ENCODE measurements around the gene OR8I2.
"Not testable (repeated sequence)": the region's sequence is repeated elsewhere in the genome, so short reads cannot be mapped to it uniquely, and the experiment has no call there.

The OR8I2 gene
- total RNA-seq = 0 reads per million in 3 donors

DNA sequence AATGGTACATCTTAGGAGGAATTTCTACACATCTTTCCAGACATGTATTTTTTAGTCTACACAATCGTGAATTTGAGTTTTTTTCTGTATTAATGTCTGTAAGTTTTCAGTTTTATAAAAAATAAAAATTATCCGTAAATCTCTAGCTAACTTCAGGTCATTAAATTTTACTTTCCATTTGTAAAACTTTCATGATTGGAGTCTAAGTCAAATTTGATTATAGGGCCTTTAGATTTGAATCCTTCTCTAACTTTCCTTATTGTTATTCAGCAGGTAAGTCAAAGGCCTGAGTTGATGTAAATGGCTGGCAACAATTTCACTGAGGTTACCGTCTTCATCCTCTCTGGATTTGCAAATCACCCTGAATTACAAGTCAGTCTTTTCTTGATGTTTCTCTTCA, at the start of gene OR8I2:
Gene OR8I2, plus strand, starts transcription at position 301 of the 400 bp plus-strand sequence. Its CDS starts 0 bp downstream, at position 301.
- Histone ChIP-seq H3K4me3 (ENCODE audit: insufficient read depth, low read depth, low read length, poor library complexity, severe bottlenecking) (no peak within 1 kb of the TSS), H3K27ac (ENCODE audit: insufficient read depth, low read length, poor library complexity, severe bottlenecking) (no peak within 1 kb of the TSS), H3K36me3 (ENCODE audit: control insufficient read depth, insufficient read depth, low read length) (no peaks in the 10 kb centered on the region), H3K27me3 (replicated peaks; ENCODE audit: control insufficient read depth, insufficient read depth, low read length, poor library complexity, severe bottlenecking) (no peaks in the 10 kb centered on the region), H3K4me1 (ENCODE audit: control insufficient read depth, insufficient read depth, low read length, poor library complexity, severe bottlenecking) (no peaks in the 10 kb centered on the region), H3K9me3 (ENCODE audit: control insufficient read depth, low read length) (no peaks in the 10 kb centered on the region)
- DNase-seq = no peak

DNA sequence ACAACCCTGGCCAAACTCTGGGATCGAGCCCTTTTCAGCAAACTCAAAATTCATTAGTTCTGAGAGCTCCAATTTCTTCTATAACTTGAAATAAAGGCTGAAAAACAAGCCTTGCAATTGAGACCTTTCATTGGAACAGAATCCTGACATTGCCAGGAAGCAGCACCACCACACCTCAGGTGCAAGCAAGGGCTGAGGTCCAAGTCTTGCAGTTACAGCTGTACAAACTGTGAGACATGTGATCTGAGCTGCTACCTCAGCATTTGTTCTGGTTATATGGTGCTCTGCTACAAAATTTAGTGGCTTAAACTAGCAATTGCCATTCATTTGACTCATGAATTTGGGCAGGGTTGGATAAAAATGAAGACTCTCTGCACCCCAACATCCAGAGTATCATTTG, 47.6 kb upstream of the OR8I2 start:
- Histone ChIP-seq H3K9me3 (ENCODE audit: control insufficient read depth, low read length) (no peaks in the 10 kb centered on the region), H3K27ac (ENCODE audit: insufficient read depth, low read length, poor library complexity, severe bottlenecking) (no peak overlapping the region), H3K27me3 (replicated peaks; ENCODE audit: control insufficient read depth, insufficient read depth, low read length, poor library complexity, severe bottlenecking) (no peaks in the 10 kb centered on the region), H3K4me1 (ENCODE audit: control insufficient read depth, insufficient read depth, low read length, poor library complexity, severe bottlenecking) (no peaks in the 10 kb centered on the region), H3K4me3 (ENCODE audit: insufficient read depth, low read depth, low read length, poor library complexity, severe bottlenecking) (no peak overlapping the region), H3K36me3 (ENCODE audit: control insufficient read depth, insufficient read depth, low read length) (no peaks in the 10 kb centered on the region)
- no peak for DNase-seq

- Histone ChIP-seq H3K27ac (ENCODE audit: insufficient read depth, low read length, poor library complexity, severe bottlenecking) (no peak overlapping the region), H3K27me3 (replicated peaks; ENCODE audit: control insufficient read depth, insufficient read depth, low read length, poor library complexity, severe bottlenecking) (no peaks in the 10 kb centered on the region), H3K4me1 (ENCODE audit: control insufficient read depth, insufficient read depth, low read length, poor library complexity, severe bottlenecking) (no peaks in the 10 kb centered on the region), H3K9me3 (ENCODE audit: control insufficient read depth, low read length) (no peaks in the 10 kb centered on the region), H3K4me3 (ENCODE audit: insufficient read depth, low read depth, low read length, poor library complexity, severe bottlenecking) (no peak overlapping the region), H3K36me3 (ENCODE audit: control insufficient read depth, insufficient read depth, low read length) (no peaks in the 10 kb centered on the region)
- no peak for DNase-seq
Measured at GRCh38 chr11:56048480-56048879, 44.6 kb upstream of the OR8I2 start.

GRCh38 chr11:56049487-56049886, 43.6 kb upstream of the OR8I2 start:
- no peaks in the 10 kb centered on the region for H3K4me1 ChIP-seq (ENCODE audit: control insufficient read depth, insufficient read depth, low read length, poor library complexity, severe bottlenecking)
- H3K4me3 ChIP-seq (ENCODE audit: insufficient read depth, low read depth, low read length, poor library complexity, severe bottlenecking) = no peak overlapping the region
- H3K36me3 ChIP-seq (ENCODE audit: control insufficient read depth, insufficient read depth, low read length) = no peaks in the 10 kb centered on the region
- no peaks in the 10 kb centered on the region for H3K9me3 ChIP-seq (ENCODE audit: control insufficient read depth, low read length)
- no peak overlapping the region for H3K27ac ChIP-seq (ENCODE audit: insufficient read depth, low read length, poor library complexity, severe bottlenecking)
- H3K27me3 ChIP-seq (replicated peaks; ENCODE audit: control insufficient read depth, insufficient read depth, low read length, poor library complexity, severe bottlenecking) = no peaks in the 10 kb centered on the region
- no peak for DNase-seq

GRCh38 chr11:56056366-56056765, 36.7 kb upstream of the OR8I2 start:
- not testable (repeated sequence) for DNase-seq; H3K4me3 ChIP-seq (ENCODE audit: insufficient read depth, low read depth, low read length, poor library complexity, severe bottlenecking); H3K36me3 ChIP-seq (ENCODE audit: control insufficient read depth, insufficient read depth, low read length)

GRCh38 chr11:56057661-56058237, 35.4 kb upstream of the OR8I2 start:
- not testable (repeated sequence) for H3K27me3 ChIP-seq (replicated peaks; ENCODE audit: control insufficient read depth, insufficient read depth, low read length, poor library complexity, severe bottlenecking); H3K27ac ChIP-seq (ENCODE audit: insufficient read depth, low read length, poor library complexity, severe bottlenecking); H3K4me1 ChIP-seq (ENCODE audit: control insufficient read depth, insufficient read depth, low read length, poor library complexity, severe bottlenecking); H3K36me3 ChIP-seq (ENCODE audit: control insufficient read depth, insufficient read depth, low read length); DNase-seq; H3K9me3 ChIP-seq (ENCODE audit: control insufficient read depth, low read length); H3K4me3 ChIP-seq (ENCODE audit: insufficient read depth, low read depth, low read length, poor library complexity, severe bottlenecking)

More at GRCh38 chr11:56056366-56056765, 36.7 kb upstream of the OR8I2 start:
- not testable (repeated sequence) for H3K9me3 ChIP-seq (ENCODE audit: control insufficient read depth, low read length); H3K27ac ChIP-seq (ENCODE audit: insufficient read depth, low read length, poor library complexity, severe bottlenecking); H3K27me3 ChIP-seq (replicated peaks; ENCODE audit: control insufficient read depth, insufficient read depth, low read length, poor library complexity, severe bottlenecking); H3K4me1 ChIP-seq (ENCODE audit: control insufficient read depth, insufficient read depth, low read length, poor library complexity, severe bottlenecking)

GRCh38 chr11:56058260-56058780, 34.8 kb upstream of the OR8I2 start:
- H3K4me1 ChIP-seq (ENCODE audit: control insufficient read depth, insufficient read depth, low read length, poor library complexity, severe bottlenecking); H3K9me3 ChIP-seq (ENCODE audit: control insufficient read depth, low read length); H3K27me3 ChIP-seq (replicated peaks; ENCODE audit: control insufficient read depth, insufficient read depth, low read length, poor library complexity, severe bottlenecking); H3K27ac ChIP-seq (ENCODE audit: insufficient read depth, low read length, poor library complexity, severe bottlenecking); H3K36me3 ChIP-seq (ENCODE audit: control insufficient read depth, insufficient read depth, low read length); H3K4me3 ChIP-seq (ENCODE audit: insufficient read depth, low read depth, low read length, poor library complexity, severe bottlenecking); DNase-seq: not testable (repeated sequence)

GRCh38 chr11:56066980-56067379, 26.1 kb upstream of the OR8I2 start:
- Histone ChIP-seq H3K4me1 (ENCODE audit: control insufficient read depth, insufficient read depth, low read length, poor library complexity, severe bottlenecking) (no peaks in the 10 kb centered on the region), H3K36me3 (ENCODE audit: control insufficient read depth, insufficient read depth, low read length) (no peaks in the 10 kb centered on the region), H3K9me3 (ENCODE audit: control insufficient read depth, low read length) (no peaks in the 10 kb centered on the region), H3K27me3 (replicated peaks; ENCODE audit: control insufficient read depth, insufficient read depth, low read length, poor library complexity, severe bottlenecking) (no peaks in the 10 kb centered on the region), H3K27ac (ENCODE audit: insufficient read depth, low read length, poor library complexity, severe bottlenecking) (no peak overlapping the region), H3K4me3 (ENCODE audit: insufficient read depth, low read depth, low read length, poor library complexity, severe bottlenecking) (no peak overlapping the region)
- no peak for DNase-seq

DNA sequence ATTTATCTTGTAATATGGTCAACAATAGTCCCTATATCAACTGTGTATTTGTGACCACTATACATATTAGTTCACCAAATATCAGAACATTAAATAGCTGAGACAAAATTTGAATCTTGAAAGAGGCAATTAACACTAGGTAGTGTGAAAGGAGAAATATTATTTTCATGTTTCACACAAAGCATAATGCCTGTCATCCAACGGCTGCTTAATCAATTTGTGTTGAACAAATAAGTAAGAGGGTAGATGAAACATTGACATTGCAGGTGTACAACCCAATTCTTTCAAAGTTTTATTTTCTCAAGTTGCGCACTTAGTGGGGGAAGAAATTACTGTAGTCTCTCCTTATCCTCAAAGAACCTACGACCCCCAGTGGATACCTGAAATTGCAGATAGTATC, 3.4 kb upstream of the OR8I2 start:
- Histone ChIP-seq H3K36me3 (ENCODE audit: control insufficient read depth, insufficient read depth, low read length) (no peaks in the 10 kb centered on the region), H3K27ac (ENCODE audit: insufficient read depth, low read length, poor library complexity, severe bottlenecking) (no peak overlapping the region)
- DNase-seq = no peak

GRCh38 chr11:56103210-56103737, 10.2 kb downstream of the OR8I2 start, which contains the start of gene OR8H2:
Gene OR8H2 (plus strand): TSS chr11:56103687. CDS start chr11:56105043, 1,356 bp downstream.
- Histone ChIP-seq H3K4me3 (ENCODE audit: insufficient read depth, low read depth, low read length, poor library complexity, severe bottlenecking) (no peak within 1 kb of the TSS), H3K9me3 (ENCODE audit: control insufficient read depth, low read length) (no peaks in the 10 kb centered on the region), H3K27me3 (replicated peaks; ENCODE audit: control insufficient read depth, insufficient read depth, low read length, poor library complexity, severe bottlenecking) (no peaks in the 10 kb centered on the region), H3K4me1 (ENCODE audit: control insufficient read depth, insufficient read depth, low read length, poor library complexity, severe bottlenecking) (no peaks in the 10 kb centered on the region), H3K27ac (ENCODE audit: insufficient read depth, low read length, poor library complexity, severe bottlenecking) (no peak within 1 kb of the TSS), H3K36me3 (ENCODE audit: control insufficient read depth, insufficient read depth, low read length) (no peaks in the 10 kb centered on the region)
- DNase-seq = no peak

More for the DNA sequence above, 3.4 kb upstream of the OR8I2 start:
- Histone ChIP-seq H3K4me3 (ENCODE audit: insufficient read depth, low read depth, low read length, poor library complexity, severe bottlenecking) (no peak overlapping the region), H3K9me3 (ENCODE audit: control insufficient read depth, low read length) (no peaks in the 10 kb centered on the region), H3K27me3 (replicated peaks; ENCODE audit: control insufficient read depth, insufficient read depth, low read length, poor library complexity, severe bottlenecking) (no peaks in the 10 kb centered on the region), H3K4me1 (ENCODE audit: control insufficient read depth, insufficient read depth, low read length, poor library complexity, severe bottlenecking) (no peaks in the 10 kb centered on the region)

Measured in effector memory CD4-positive, alpha-beta T cell (primary cell).